SK-N-SH treated with all-trans-retinoic acid at 6 μM for 48 hours (cell line): ENCODE data around the gene TCEA3.

Experiments used
- ZFP3 ChIP-seq: fragments of 250-450 bp; sonication (Bioruptor Pico); IDR thresholded peaks from 2 replicates; pipeline ENCODE4 v1.5.0; 2020; ENCODE audit warnings: mild to moderate bottlenecking, moderate library complexity
- ZFP30 ChIP-seq: fragments of 450-650 bp; formaldehyde crosslinking; IDR thresholded peaks from 2 replicates; pipeline ENCODE4 v1.5.0; 2022; ENCODE audit warnings: mild to moderate bottlenecking, moderate library complexity

- TF ChIP-seq ZFP30 (CRISPR knock-in tag) (no peak), ZFP3 (CRISPR knock-in tag) (no peak)
These were observed 37.1 kb downstream of the TCEA3 start for GRCh38 chr1:23387494-23387893.
